ENCODE results near the gene CDKN2C.

DNA sequence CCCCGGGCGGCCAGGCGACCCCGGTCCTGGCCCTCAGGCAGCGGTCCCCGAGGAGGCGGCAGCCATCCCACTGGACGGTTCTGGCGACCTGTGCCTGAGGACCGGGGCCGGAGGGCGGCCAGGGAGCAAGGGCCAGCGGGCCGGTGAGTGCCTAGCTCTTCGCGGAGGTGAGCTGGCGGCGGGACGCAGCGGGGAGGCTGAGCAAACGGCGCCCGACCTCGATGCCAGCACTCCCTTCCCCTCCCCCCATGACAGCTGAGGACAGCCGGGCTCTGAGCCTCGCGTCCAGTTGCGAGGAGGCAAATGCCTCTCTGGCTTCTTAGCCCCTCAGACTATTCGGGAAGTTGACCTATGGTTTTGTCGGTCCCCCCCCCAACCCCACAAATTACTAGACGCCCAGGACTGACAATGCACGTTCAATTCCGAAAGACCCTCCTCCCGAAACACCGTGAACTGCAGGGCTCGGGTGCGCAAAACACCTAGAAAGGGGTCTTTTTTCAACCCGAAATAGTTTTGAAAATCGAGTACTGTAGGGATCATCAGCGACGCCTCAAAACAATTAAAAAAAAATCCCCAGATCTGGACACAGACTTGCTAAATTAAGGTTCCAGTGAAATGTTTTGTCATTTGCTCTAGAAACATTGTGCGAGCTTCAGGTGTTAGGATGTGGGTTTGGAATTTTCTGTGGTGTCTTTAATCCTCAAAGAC is 8.3 kb downstream of the CDKN2C start:
- TF ChIP-seq POLR2A (IDR thresholded peaks at IDR 0.05; ENCODE audit: low read depth, low read length): no peak
- TF ChIP-seq, protein P1, sequence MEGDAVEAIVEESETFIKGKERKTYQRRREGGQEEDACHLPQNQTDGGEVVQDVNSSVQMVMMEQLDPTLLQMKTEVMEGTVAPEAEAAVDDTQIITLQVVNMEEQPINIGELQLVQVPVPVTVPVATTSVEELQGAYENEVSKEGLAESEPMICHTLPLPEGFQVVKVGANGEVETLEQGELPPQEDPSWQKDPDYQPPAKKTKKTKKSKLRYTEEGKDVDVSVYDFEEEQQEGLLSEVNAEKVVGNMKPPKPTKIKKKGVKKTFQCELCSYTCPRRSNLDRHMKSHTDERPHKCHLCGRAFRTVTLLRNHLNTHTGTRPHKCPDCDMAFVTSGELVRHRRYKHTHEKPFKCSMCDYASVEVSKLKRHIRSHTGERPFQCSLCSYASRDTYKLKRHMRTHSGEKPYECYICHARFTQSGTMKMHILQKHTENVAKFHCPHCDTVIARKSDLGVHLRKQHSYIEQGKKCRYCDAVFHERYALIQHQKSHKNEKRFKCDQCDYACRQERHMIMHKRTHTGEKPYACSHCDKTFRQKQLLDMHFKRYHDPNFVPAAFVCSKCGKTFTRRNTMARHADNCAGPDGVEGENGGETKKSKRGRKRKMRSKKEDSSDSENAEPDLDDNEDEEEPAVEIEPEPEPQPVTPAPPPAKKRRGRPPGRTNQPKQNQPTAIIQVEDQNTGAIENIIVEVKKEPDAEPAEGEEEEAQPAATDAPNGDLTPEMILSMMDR (IDR thresholded peaks at IDR 0.05; ENCODE audit: extremely low read depth in 1 of 2, insufficient read depth in 1 of 2, low read depth in 1 of 2, low read length in 2 of 2): no peak
- no peak for TF ChIP-seq MYC (IDR thresholded peaks at IDR 0.05; ENCODE audit: low read depth, low read length)
- TF ChIP-seq POLR2AphosphoS5 (IDR thresholded peaks at IDR 0.05; ENCODE audit: insufficient read depth, low read depth, low read length): peak; percentile 34
